SKM-1 treated with dmso at 0.1 percent for 144 hours (cell line): Measurements from ENCODE around the gene TNIP1.

Source experiments
- DNase-seq: peaks from one replicate; lab custom pipeline; 2025; ENCODE audit not compliant: unreplicated experiment; lab: John Stamatoyannopoulos, UW

TNIP1 gene

GRCh38 chr5:151047814-151048425, 32.9 kb downstream of the TNIP1 start:
- no peak for DNase-seq

DNA sequence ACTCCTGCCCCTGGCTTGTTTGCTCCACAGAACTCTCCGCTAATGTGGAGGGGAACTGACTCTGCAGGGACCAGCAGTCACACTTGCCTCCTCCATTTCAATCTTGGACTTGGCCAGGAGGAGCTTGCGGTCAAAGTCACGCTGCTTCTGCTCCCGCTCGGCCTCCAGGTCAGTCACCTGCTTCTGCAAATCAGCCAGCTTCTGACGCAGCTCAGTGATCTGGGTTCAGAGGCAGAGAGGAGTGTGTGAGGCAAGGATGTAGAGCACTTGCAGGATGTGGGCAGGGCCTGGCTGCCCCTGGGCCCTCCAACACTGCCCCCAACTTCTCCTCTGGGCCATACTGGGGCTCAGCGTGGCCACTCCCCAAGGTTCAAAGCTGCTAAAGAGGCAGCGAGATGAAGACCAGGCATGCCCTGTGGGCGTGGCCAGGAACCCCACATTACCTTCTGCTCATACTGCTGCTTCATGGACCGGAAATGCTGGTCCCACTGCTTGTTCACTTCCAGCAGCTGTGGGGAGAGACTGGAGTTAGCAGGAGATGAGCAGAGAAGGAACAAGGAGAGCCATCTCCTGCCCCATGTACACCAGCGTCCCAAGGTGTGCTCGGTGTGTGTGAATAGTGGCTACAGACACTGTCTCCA, 38.3 kb downstream of the TNIP1 start:
- no peak for DNase-seq

DNA sequence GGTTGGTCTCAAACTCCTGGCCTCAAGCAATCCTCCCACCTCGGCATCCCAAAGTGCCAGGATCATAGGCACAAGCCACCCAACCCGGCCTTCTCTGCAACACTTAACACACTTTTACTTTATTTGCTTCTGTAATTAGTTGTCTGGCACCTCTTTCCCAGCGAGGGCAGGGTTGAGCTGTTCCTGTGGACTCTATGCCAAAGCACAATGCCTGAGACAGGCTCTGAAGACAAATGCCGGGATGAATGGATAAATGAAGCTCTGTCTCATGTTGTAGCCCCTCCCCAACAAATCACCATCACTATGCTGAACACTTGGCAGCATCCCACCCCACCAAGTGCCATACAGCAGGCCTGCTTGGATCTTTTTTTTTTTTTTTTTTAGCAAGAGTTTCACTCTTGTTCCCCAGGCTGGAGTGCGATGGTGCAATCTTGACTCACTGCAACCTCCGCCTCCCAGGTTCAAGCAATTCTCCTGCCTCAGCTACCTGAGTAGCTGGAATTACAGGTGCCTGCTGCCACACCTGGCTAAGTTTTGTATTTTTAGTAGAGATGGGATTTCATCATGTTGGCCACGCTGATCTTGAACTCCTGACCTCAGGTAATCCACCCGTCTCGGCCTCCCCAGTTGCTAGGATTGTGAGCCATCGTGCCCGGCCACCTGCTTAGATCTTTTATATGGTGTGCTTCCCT, 39.1 kb downstream of the TNIP1 start:
- no peak for DNase-seq

DNA sequence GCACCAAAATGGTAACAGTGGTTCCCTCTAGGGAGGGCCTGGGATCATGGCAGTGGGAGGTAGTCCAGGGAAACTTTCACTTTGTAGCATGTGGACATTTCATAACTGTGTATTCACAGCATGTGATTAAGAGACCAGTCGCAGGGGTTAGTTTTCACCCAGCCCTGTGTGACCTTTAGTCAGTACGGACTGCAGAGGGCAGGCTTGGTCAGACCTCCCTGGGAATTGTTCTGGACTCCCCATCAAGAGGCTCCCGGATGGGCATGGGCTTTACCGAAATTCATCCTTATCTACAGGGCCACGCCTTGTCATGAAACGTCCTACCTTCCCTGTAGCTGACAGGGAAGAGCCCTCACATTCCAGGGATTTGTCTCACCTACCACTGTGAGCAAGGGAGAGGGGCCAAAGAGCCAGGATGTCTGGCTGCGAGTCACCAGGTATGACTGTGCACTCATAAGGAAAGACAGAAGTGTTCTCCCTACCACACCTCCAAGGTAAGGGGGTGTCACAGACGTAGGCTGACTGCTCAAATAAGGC, 40.6 kb downstream of the TNIP1 start:
- DNase-seq, result no peak

- no peak for DNase-seq
Measured at GRCh38 chr5:151039665-151040064, 41.2 kb downstream of the TNIP1 start.

DNA sequence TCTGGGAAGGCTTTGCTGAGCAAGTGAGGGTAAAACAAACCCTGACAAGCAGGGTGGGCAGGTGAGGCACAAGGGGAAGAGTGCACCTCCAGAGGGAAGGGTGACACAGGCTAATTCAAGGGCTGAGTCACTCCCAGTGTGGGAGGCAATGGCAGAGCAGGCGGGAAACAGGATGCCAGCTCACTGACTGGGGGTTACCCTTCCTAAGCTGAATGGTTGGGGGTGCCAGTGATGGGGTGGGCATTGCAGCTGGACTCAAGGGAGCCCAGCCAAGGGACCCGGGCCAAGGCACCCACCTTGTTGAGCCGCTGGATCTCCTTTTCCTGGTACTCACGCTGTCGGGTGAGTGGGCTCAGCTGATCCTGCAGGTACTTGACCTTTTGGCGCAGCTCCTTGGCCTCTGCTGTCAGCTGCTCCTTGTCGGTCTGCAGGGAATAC, 42.0 kb downstream of the TNIP1 start:
- DNase-seq, result no peak

DNA sequence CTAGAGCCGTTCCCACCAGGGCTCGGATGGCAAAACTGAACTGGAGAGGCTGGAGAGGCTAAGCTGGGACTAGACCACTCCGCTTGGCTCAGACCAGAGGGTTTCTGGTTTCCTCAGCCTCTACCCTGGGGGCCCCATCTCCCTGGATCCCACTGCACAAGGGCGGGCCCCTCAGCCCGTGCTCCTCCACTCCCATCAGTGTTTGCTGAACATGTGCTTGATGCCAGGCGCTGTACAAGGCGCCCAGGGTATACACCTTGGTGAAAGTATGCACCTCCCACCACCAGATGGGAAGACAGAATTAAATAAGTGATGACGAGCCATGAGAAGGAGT, 42.5 kb downstream of the TNIP1 start:
- no peak for DNase-seq

DNA sequence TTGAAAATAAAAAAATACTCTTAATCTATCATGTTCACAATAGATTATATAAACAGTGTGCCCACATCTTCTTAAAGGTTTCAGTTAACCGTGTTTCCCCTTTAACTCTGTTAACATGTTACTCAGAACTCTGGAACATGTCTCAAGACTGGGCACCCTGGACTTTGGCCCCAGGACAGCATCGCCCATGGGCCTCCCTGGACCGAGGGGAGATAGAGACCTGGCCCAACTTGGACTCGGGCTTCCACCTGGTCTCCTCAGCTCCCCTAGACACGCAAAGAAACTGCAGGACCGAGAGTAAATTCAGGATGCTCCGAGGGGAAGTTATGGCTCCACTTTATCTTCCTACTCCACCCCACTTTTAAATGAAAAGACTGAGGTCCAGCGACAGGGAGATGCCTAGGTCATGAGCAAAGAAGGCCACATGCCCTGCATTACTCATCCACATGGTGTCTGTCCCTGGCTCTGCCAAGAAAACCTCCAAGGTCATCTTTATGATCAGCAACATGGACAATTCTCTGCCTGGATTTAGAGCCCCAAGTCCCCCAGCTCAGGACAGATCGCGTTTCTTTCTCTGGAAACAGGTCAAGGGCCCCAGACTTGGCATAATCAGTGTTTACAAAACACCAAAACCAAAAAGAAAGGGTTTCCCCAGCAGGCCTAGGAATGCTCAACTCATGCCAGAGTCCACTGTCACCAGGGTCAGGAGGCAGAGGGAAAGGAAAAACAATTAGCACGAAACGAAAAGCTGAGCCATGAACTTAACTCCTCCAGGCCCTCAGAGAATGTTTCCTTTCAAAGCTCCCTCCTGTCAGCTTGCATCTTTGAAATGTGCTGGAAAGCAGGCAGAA, 43.0 kb downstream of the TNIP1 start:
- DNase-seq, result no peak

GRCh38 chr5:151036556-151036955, 44.3 kb downstream of the TNIP1 start:
- no peak for DNase-seq

DNA sequence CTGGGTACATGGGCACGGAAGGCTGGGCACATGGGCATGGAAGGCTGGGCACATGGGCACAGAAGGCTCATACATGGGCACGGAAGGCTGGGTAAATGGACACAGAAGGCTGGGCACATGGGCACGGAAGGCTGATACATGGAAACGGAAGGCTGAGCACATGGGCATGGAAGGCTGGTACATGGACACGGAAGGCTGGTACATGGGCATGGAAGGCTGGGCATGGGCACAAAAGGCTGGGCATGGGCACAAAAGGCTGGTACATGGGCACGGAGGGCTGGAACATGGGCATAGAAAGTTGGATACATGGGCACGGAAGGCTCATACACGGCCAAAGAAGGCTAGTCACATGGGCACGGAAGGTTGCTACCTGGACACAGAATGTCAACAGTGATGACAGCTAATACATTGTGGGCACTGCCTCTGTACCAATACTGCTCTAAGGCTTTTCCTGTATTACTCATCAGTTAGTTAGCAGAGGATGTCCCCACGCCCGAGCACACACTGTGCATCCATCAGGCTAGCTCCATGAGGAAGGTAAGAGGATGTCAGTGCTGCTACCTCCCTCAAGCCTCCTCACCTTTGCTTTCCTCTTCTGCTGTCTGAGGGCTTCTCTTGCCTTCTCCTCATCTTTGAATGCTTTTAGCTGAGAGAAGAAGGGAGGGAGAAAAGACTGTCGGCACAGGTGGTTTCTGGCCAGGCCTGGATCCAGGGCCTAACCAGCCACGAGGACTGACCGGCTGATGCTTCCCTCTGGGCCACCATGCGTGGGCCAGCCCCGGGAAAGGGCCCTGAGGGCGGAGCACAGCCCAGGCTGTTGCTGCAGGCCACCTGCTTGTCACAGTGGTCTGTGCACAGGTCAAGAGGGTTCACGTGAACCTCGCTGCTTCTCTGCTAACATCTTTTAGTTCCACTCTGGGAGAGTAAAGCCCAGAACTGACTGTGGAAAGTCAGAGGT, 46.1 kb downstream of the TNIP1 start:
- no peak for DNase-seq

DNA sequence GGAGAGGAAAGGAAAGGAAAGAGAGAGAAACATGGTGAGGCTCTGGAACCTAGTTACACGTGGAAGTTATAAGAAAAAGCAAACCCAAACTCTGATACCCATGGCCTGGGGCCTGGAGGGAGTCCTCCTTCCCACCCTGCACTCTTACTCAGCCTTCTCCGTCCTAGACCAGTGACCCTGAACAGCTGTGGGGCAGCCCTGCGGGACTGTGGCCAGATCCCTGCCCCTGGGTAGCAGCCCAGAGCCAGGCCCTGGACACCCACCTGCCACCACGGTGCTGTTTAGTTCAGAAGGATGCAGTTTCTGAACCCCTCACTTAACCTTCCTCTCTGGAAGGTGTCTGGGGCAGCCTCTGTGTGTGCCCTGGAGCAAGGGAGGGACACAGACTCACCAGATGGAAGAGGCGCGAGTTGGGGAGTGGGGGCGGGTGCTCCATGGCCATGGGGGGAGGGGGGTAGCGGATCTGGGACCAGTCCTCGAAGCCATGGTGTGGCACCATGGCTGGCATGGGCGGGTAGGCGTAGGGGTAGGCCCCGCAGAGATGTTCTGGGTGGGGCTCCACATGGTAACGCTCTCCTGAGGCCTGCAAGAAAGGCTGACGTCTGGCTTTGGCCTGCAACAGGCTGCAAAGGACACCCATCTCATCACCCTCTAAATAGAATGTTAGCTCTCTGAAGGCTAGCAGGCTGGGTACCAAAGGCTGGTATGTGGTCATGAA, 47.5 kb downstream of the TNIP1 start:
- DNase-seq, result no peak

DNA sequence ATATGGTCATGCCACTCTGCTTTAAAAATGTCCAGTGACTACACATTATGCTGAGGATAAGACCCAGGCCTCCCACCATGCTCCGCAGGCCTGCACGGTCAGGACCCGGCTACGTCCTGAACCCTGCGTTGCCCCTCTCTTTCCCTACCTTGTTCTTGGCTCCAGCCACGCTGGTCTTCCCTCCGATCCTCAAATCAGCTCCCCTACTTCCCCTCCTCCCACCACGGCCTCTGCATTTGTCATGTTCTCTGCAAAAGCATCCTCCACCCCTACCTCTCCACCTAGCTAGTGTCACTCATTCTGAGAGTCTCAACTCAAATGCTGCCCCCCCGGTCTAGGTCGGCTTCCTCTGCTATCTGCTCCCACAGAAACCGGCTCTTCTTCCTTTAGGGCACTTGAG, 49.3 kb downstream of the TNIP1 start:
- no peak for DNase-seq

DNA sequence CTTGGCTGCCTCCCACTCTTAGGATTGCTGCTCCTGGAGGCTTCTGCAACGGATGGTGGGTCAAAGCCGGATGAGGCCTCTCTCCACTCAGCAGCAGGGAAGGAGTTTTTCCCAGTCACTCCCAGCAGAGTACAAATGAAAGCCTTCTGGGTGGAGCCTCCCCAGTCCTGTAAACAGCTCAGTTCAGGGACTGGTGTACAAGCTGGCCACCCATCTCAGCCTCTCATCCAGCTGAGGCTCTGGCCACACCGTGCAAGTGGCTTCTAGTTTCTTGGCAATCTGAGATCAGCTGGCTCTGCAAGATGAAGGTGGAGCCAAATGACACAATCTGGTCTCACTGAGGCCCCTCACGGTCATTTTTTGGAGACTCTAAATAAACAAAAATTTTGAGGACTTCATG, 50.5 kb downstream of the TNIP1 start:
- DNase-seq, result no peak

DNA sequence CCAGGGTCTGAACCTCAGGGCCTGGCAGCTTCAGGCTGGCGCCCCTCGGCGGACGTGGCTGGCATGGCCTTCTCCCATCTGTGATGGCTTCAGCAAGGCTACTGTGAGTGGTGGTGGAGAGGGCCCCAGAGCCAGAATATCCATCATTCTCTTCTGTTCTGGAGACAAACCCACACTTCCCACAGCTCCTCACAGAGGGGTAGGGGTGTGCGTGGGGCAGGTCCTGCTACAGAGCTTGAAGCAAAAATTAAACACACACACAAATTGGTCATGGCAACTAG, 50.8 kb downstream of the TNIP1 start:
- no peak for DNase-seq

DNA sequence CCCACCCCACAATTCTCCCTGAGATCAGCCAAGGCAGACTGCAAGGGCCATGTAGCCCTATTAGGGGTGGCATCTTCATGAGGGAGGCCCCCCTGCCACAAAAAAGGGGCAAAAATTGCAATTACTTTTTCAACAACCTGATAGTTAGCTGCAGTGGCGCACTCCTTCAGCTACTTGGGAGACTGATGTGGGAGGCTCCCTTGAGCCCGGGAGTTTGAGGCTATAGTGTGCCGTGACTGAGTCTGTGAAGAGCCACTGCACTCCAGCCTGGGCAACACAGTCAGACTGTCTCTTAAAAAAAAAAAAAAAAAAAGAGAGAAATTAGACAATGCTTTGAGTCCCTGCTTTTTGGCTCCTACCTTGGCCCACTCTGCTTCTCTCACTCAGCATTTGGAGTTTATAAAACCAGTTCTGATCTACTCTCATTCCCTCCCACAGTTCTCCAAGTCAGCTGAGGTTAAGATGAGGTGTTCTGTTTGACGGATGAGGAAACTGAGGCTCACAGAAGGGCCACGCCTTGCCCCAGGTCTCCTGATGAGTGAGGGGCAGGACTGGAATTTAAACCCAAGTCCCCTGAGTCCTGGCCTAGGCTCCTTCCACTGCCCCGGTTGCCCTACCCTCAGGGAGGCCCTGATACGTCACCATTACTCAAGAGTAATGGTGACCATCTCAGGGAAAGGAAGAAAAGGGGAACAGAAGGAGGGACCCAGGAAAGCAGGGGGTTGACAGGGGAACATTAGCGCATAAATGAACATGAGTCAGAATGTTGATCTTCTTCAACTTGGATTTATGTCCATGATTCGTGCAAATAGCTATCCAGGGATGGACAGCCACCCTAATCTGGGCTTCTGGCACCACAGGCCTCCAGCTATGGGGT, 51.4 kb downstream of the TNIP1 start:
- no peak for DNase-seq

GRCh38 chr5:151028717-151029116, 52.1 kb downstream of the TNIP1 start:
- DNase-seq, result no peak

DNA sequence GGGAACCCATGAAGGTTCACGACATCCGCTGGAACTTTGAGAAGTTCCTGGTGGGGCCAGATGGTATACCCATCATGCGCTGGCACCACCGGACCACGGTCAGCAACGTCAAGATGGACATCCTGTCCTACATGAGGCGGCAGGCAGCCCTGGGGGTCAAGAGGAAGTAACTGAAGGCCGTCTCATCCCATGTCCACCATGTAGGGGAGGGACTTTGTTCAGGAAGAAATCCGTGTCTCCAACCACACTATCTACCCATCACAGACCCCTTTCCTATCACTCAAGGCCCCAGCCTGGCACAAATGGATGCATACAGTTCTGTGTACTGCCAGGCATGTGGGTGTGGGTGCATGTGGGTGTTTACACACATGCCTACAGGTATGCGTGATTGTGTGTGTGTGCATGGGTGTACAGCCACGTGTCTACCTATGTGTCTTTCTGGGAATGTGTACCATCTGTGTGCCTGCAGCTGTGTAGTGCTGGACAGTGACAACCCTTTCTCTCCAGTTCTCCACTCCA, 52.8 kb downstream of the TNIP1 start:
- DNase-seq, result no peak

- DNase-seq, result no peak
Measured at GRCh38 chr5:151026679-151027078, 54.2 kb downstream of the TNIP1 start.

DNA sequence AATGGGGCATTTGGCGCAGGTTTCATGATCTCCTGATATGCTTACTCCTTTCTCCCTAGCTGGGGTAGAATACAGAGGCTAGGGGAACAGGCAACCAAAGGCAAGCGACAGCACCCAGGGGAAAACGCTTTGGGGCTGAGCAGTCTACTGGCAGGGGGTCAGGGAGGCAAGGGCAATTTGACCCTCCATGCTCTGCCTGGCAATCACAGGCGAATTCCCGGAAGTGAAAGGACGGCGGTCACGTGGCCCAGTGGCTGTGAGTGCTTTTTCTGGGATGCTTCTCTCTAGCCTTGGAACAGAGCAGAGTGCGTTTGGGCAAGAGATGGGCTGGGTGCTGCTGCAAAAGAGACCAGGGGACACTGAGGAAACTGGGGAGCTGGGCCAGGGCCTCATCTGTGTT, 54.7 kb downstream of the TNIP1 start:
- DNase-seq, result no peak
